ENCODE measurements around the gene ABHD12.
A peak's percentile ranks its signal among the peaks of the same experiment; 100 is the strongest.

Gene ABHD12

GRCh38 chr20:25321262-25321831 is 69.3 kb downstream of the ABHD12 start:
- Histone ChIP-seq H3K23ac (ENCODE audit: low read depth, low read length, poor library complexity) (peak overlapping the region; percentile 74), H4K8ac (ENCODE audit: low read depth, low read length) (peak overlapping the region; percentile 99), H2AFZ (ENCODE audit: low read length) (no peak overlapping the region), H2BK15ac (ENCODE audit: low read length) (no peak overlapping the region), H3K18ac (ENCODE audit: low read length) (peak overlapping the region; percentile 77), H3K4me3 (ENCODE audit: low read length in 2 of 2) (no peak overlapping the region), H2BK120ac (ENCODE audit: low read depth, low read length) (no peak overlapping the region), H3K14ac (ENCODE audit: low read length) (peak overlapping the region; percentile 23), H4K91ac (ENCODE audit: low read depth, low read length, poor library complexity) (no peak overlapping the region), H3K4me1 (ENCODE audit: control insufficient read depth in 2 of 2, insufficient read depth in 1 of 2, low read depth in 1 of 2, low read length in 2 of 2) (peaks cover 0 to 3% of the 10 kb centered on the region in 2 donors), H3K9me3 (replicated peaks in 1 of 2; ENCODE audit: control insufficient read depth in 2 of 2, insufficient read depth in 1 of 2, low read depth in 1 of 2, low read length in 2 of 2) (no peaks in the 10 kb centered on the region), H2BK12ac (ENCODE audit: low read length) (no peak overlapping the region), H3K27me3 (ENCODE audit: control insufficient read depth in 3 of 3, insufficient read depth in 3 of 3, low read depth in 1 of 3, low read length in 3 of 3) (peaks cover 0 to 2% (median 0%) of the 10 kb centered on the region in 3 experiments), H3K79me1 (ENCODE audit: low read depth, low read length) (peaks cover 6% of the 10 kb centered on the region), H3K9ac (ENCODE audit: low read depth, low read length, poor library complexity) (peak overlapping the region; percentile 15), H2BK5ac (ENCODE audit: low read length) (no peak overlapping the region), H3K36me3 (replicated peaks in 1 of 2; ENCODE audit: control insufficient read depth in 2 of 2, insufficient read depth in 2 of 2, low read length in 2 of 2) (peaks cover 14 to 39% of the 10 kb centered on the region in 2 donors), H3K27ac (replicated peaks; ENCODE audit: low read length) (no peak overlapping the region), H2AK5ac (ENCODE audit: low read depth, low read length) (no peak overlapping the region), H3K4me2 (ENCODE audit: insufficient read depth, low read length, poor library complexity, severe bottlenecking) (no peak overlapping the region), H3K4ac (ENCODE audit: low read length) (peak overlapping the region; percentile 28)
- WGBS, 2 donors (ENCODE audit: extremely low coverage in 2 of 2, insufficient read length in 2 of 2, insufficient replicate concordance in 1 of 2): no CpG with 5 or more reads among the region's 5 CpGs
- DNase-seq (ENCODE audit: low spot score): no peak

GRCh38 chr20:25320035-25320800 is 70.4 kb downstream of the ABHD12 start:
- Histone ChIP-seq H2AK5ac (ENCODE audit: low read depth, low read length) (no peak overlapping the region), H4K91ac (ENCODE audit: low read depth, low read length, poor library complexity) (no peak overlapping the region), H3K18ac (ENCODE audit: low read length) (no peak overlapping the region), H3K36me3 (replicated peaks in 1 of 2; ENCODE audit: control insufficient read depth in 2 of 2, insufficient read depth in 2 of 2, low read length in 2 of 2) (peaks cover 14 to 42% of the 10 kb centered on the region in 2 donors), H4K8ac (ENCODE audit: low read depth, low read length) (no peak overlapping the region), H3K9ac (ENCODE audit: low read depth, low read length, poor library complexity) (no peak overlapping the region), H2BK5ac (ENCODE audit: low read length) (no peak overlapping the region), H3K23ac (ENCODE audit: low read depth, low read length, poor library complexity) (no peak overlapping the region), H3K27ac (replicated peaks; ENCODE audit: low read length) (no peak overlapping the region), H3K4ac (ENCODE audit: low read length) (no peak overlapping the region), H2BK120ac (ENCODE audit: low read depth, low read length) (no peak overlapping the region), H3K79me1 (ENCODE audit: low read depth, low read length) (peaks cover 4% of the 10 kb centered on the region), H3K4me2 (ENCODE audit: insufficient read depth, low read length, poor library complexity, severe bottlenecking) (no peak overlapping the region), H3K9me3 (replicated peaks in 1 of 2; ENCODE audit: control insufficient read depth in 2 of 2, insufficient read depth in 1 of 2, low read depth in 1 of 2, low read length in 2 of 2) (no peaks in the 10 kb centered on the region), H2BK12ac (ENCODE audit: low read length) (no peak overlapping the region), H3K4me1 (ENCODE audit: control insufficient read depth in 2 of 2, insufficient read depth in 1 of 2, low read depth in 1 of 2, low read length in 2 of 2) (peaks cover 0 to 3% of the 10 kb centered on the region in 2 donors), H3K14ac (ENCODE audit: low read length) (no peak overlapping the region), H3K4me3 (ENCODE audit: low read length in 2 of 2) (no peak overlapping the region), H3K27me3 (ENCODE audit: control insufficient read depth in 3 of 3, insufficient read depth in 3 of 3, low read depth in 1 of 3, low read length in 3 of 3) (peaks cover 0 to 2% (median 0%) of the 10 kb centered on the region in 3 experiments), H2BK15ac (ENCODE audit: low read length) (no peak overlapping the region), H2AFZ (ENCODE audit: low read length) (no peak overlapping the region)
- no CpG with 5 or more reads among the region's 13 CpGs for WGBS, 2 donors (ENCODE audit: extremely low coverage in 2 of 2, insufficient read length in 2 of 2, insufficient replicate concordance in 1 of 2)
- DNase-seq (ENCODE audit: low spot score): no peak

- Histone ChIP-seq H3K4me2 (ENCODE audit: insufficient read depth, low read length, poor library complexity, severe bottlenecking) (no peak overlapping the region), H3K9ac (ENCODE audit: low read depth, low read length, poor library complexity) (no peak overlapping the region), H3K18ac (ENCODE audit: low read length) (no peak overlapping the region), H3K9me3 (replicated peaks in 1 of 2; ENCODE audit: control insufficient read depth in 2 of 2, insufficient read depth in 1 of 2, low read depth in 1 of 2, low read length in 2 of 2) (no peaks in the 10 kb centered on the region), H2AK5ac (ENCODE audit: low read depth, low read length) (peak overlapping the region; percentile 33), H3K4me3 (ENCODE audit: low read length in 2 of 2) (no peak overlapping the region), H2BK120ac (ENCODE audit: low read depth, low read length) (no peak overlapping the region), H3K36me3 (replicated peaks in 1 of 2; ENCODE audit: control insufficient read depth in 2 of 2, insufficient read depth in 2 of 2, low read length in 2 of 2) (peaks cover 14 to 42% of the 10 kb centered on the region in 2 donors), H3K4me1 (ENCODE audit: control insufficient read depth in 2 of 2, insufficient read depth in 1 of 2, low read depth in 1 of 2, low read length in 2 of 2) (peaks cover 0 to 3% of the 10 kb centered on the region in 2 donors), H3K4ac (ENCODE audit: low read length) (no peak overlapping the region), H4K8ac (ENCODE audit: low read depth, low read length) (no peak overlapping the region), H3K23ac (ENCODE audit: low read depth, low read length, poor library complexity) (no peak overlapping the region), H3K14ac (ENCODE audit: low read length) (no peak overlapping the region), H2BK12ac (ENCODE audit: low read length) (no peak overlapping the region), H2AFZ (ENCODE audit: low read length) (no peak overlapping the region), H3K27me3 (ENCODE audit: control insufficient read depth in 3 of 3, insufficient read depth in 3 of 3, low read depth in 1 of 3, low read length in 3 of 3) (peaks cover 0 to 2% (median 0%) of the 10 kb centered on the region in 3 experiments), H4K91ac (ENCODE audit: low read depth, low read length, poor library complexity) (no peak overlapping the region), H2BK5ac (ENCODE audit: low read length) (no peak overlapping the region), H2BK15ac (ENCODE audit: low read length) (no peak overlapping the region), H3K27ac (replicated peaks; ENCODE audit: low read length) (no peak overlapping the region), H3K79me1 (ENCODE audit: low read depth, low read length) (peaks cover 2% of the 10 kb centered on the region)
- no CpG with 5 or more reads among the region's 11 CpGs for WGBS, 2 donors (ENCODE audit: extremely low coverage in 2 of 2, insufficient read length in 2 of 2, insufficient replicate concordance in 1 of 2)
- DNase-seq (ENCODE audit: low spot score): no peak
These were observed 71.2 kb downstream of the ABHD12 start for GRCh38 chr20:25319241-25320034.
